ENCODE results near the gene ITFG2. TPM values are rescaled to one million over a fixed set of nuclear protein-coding genes. Genes with fewer than 3 reads are reported as not detected.

ITFG2 gene
- total and polyA plus RNA-seq, 10 of the 15 experiments (the other 5 are each of a cell fraction or from before 2014, with no cell fraction given) = 21.2 to 39.5 (median 25.9) TPM

- TF ChIP-seq CUX1 (IDR thresholded peaks at IDR 0.05; ENCODE audit: insufficient replicate concordance, low read depth, low read length) = no peak
- no peak for TF ChIP-seq CEBPZ (IDR thresholded peaks at IDR 0.05; ENCODE audit: low read depth, low read length)
- TF ChIP-seq POU2F2 (IDR thresholded peaks at IDR 0.05; ENCODE audit: borderline replicate concordance, low read depth, low read length) = no peak
- TF ChIP-seq RAD51 (IDR thresholded peaks at IDR 0.05) = no peak
- TF ChIP-seq TCF7 (IDR thresholded peaks at IDR 0.05; ENCODE audit: borderline replicate concordance) = no peak
- no peak for TF ChIP-seq ZNF207 (IDR thresholded peaks at IDR 0.05; ENCODE audit: borderline replicate concordance)
These were observed 20.9 kb downstream of the ITFG2 start (continued) for GRCh38 chr12:2833327-2833726.

Measured in GM12878 (cell line).